Mammary epithelial cell (primary cell): ENCODE results near the gene IFT172.

ENCODE experiments used
- EZH2 ChIP-seq: IDR thresholded peaks from 2 replicates; pipeline ENCODE4 v1.6.1; 2012; ENCODE audit warnings: low read length, inconsistent platforms, borderline replicate concordance
- TF ChIP-seq, protein P1 (sequence below), 2 donors: IDR thresholded peaks in 1 of 2; conservative IDR thresholded peaks in 1 of 2; 2 replicates each; pipeline ENCODE4 v1.5.1; 2011 to 2012; ENCODE audit warnings: inconsistent platforms in 2 of 2, low read length in 2 of 2, mild to moderate bottlenecking in 2 of 2, control low read depth in 1 of 2, low read depth in 1 of 2; ENCODE audit not compliant: insufficient read depth in 1 of 2; ENCODE audit errors: extremely low read depth in 1 of 2

DNA sequence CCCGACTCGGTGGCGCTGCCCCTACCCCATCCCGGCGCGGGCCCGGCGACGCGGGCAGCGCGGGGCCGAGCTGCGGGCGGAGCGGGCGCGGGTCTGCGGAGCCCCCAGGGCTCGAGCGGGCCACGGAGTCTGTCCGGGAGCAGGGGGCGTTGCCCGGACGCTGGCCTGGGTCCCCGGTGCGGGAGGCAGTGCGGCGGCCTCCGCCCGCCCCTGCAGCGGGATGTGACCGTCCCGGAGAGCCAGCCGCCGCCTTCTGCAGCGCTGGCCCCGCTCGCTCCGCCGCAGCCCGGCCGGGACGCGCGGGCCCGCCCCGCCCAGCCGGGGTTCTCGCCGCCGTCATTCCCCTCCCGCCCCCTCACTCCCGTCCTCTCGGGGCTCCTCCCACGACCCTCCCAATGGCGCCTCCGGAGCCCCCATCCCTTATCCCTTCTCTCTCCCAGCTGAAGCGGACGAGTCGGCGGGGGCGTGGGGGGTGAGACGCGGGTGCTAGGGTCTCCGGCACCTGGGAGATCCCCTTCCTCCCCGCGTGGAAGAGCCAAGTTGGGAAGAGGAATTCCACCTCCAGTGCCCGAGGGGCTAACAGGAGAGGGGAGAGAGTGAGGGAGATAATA, 5.5 kb upstream of the IFT172 start, which contains the start of gene FNDC4:
- TF ChIP-seq, protein P1, sequence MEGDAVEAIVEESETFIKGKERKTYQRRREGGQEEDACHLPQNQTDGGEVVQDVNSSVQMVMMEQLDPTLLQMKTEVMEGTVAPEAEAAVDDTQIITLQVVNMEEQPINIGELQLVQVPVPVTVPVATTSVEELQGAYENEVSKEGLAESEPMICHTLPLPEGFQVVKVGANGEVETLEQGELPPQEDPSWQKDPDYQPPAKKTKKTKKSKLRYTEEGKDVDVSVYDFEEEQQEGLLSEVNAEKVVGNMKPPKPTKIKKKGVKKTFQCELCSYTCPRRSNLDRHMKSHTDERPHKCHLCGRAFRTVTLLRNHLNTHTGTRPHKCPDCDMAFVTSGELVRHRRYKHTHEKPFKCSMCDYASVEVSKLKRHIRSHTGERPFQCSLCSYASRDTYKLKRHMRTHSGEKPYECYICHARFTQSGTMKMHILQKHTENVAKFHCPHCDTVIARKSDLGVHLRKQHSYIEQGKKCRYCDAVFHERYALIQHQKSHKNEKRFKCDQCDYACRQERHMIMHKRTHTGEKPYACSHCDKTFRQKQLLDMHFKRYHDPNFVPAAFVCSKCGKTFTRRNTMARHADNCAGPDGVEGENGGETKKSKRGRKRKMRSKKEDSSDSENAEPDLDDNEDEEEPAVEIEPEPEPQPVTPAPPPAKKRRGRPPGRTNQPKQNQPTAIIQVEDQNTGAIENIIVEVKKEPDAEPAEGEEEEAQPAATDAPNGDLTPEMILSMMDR (conservative IDR thresholded peaks at IDR 0.05 in 1 of 2, IDR thresholded peaks at IDR 0.05 in 1 of 2; ENCODE audit: extremely low read depth in 1 of 2, insufficient read depth in 1 of 2, low read depth in 1 of 2, low read length in 2 of 2) = no peak
- TF ChIP-seq EZH2 = no peak
